ENCODE measurements around the gene HCRTR1.

Gene HCRTR1

GRCh38 chr1:31652891-31653499 lies 35.5 kb downstream of the HCRTR1 start:
- no peak for DNase-seq

- no peak for DNase-seq
Observed at GRCh38 chr1:31653717-31654473, 36.4 kb downstream of the HCRTR1 start.

GRCh38 chr1:31654474-31654776 lies 36.9 kb downstream of the HCRTR1 start:
- DNase-seq = no peak

GRCh38 chr1:31655104-31655503 lies 37.6 kb downstream of the HCRTR1 start:
- DNase-seq = no peak

GRCh38 chr1:31655756-31656155 lies 38.3 kb downstream of the HCRTR1 start:
- no peak for DNase-seq

GRCh38 chr1:31657020-31657804 lies 39.7 kb downstream of the HCRTR1 start:
- no peak for DNase-seq

- DNase-seq = no peak
Observed at GRCh38 chr1:31657972-31658510, 40.6 kb downstream of the HCRTR1 start.

- DNase-seq = no peak
Observed at GRCh38 chr1:31658721-31659120, 41.2 kb downstream of the HCRTR1 start.

- DNase-seq = no peak
Observed at GRCh38 chr1:31659889-31660288, 42.4 kb downstream of the HCRTR1 start.

GRCh38 chr1:31660871-31661455 lies 43.5 kb downstream of the HCRTR1 start:
- no peak for DNase-seq

- no peak for DNase-seq
Observed at GRCh38 chr1:31661856-31662255, 44.4 kb downstream of the HCRTR1 start.

- no peak for DNase-seq
Observed at GRCh38 chr1:31662463-31662862, 45.0 kb downstream of the HCRTR1 start.

- DNase-seq = peak; percentile 86
Observed at GRCh38 chr1:31663622-31664452, 46.3 kb downstream of the HCRTR1 start.

- no peak for DNase-seq
Observed at GRCh38 chr1:31664528-31664927, 47.0 kb downstream of the HCRTR1 start.

- no peak for DNase-seq
Observed at GRCh38 chr1:31665234-31665878, 47.9 kb downstream of the HCRTR1 start.

- DNase-seq = no peak
Observed at GRCh38 chr1:31666263-31666963, 48.9 kb downstream of the HCRTR1 start.

GRCh38 chr1:31667065-31667785 lies 49.7 kb downstream of the HCRTR1 start:
- DNase-seq = no peak

GRCh38 chr1:31668303-31668883 lies 50.9 kb downstream of the HCRTR1 start:
- no peak for DNase-seq

GRCh38 chr1:31669433-31669785 lies 51.9 kb downstream of the HCRTR1 start:
- DNase-seq = no peak

Data from activated effector memory CD4-positive, alpha-beta T cell treated with anti-CD3 and anti-CD28 coated beads, Interleukin-2, amount 50 U/mL, for 16 hours (primary cell).